Kidney (tissue), 14 donors: ENCODE data around the gene C1orf35. TPM values are rescaled to one million over a fixed set of nuclear protein-coding genes. Genes with fewer than 3 reads are reported as not detected.

ENCODE experiments used
- DNase-seq, 5 donors: peaks; one replicate each; pipeline ENCODE4 v3.0.0-alpha.2; 2013 to 2020
- FAIRE-seq: peaks from 2 replicates; lab custom pipeline; 2012; peaks lifted over from hg19 to GRCh38; lab: Jason Lieb, UNC
- H3K27ac ChIP-seq, 2 donors: one replicate each; pipeline ENCODE4 v1.7.0; 2013; ENCODE audit warnings: low read depth in 2 of 2, low read length in 2 of 2, inconsistent platforms in 1 of 2
- H3K27me3 ChIP-seq: one replicate; pipeline ENCODE4 v1.7.1; 2013; ENCODE audit warnings: low read length, inconsistent platforms; ENCODE audit not compliant: control insufficient read depth, insufficient read depth
- H3K36me3 ChIP-seq, 3 donors: one replicate each; pipeline versions ENCODE4 v1.7.0 to v1.7.1; 2013; ENCODE audit warnings: low read length in 3 of 3, control low read depth in 1 of 3, inconsistent platforms in 1 of 3; ENCODE audit not compliant: insufficient read depth in 3 of 3, control insufficient read depth in 2 of 3
- H3K4me1 ChIP-seq, 3 donors: one replicate each; pipeline versions ENCODE4 v1.7.0 to v1.7.1; 2013; ENCODE audit warnings: low read length in 3 of 3, inconsistent platforms in 1 of 3, low read depth in 1 of 3; ENCODE audit not compliant: control insufficient read depth in 2 of 3, insufficient read depth in 2 of 3
- H3K4me3 ChIP-seq, 3 donors: one replicate each; pipeline versions ENCODE4 v1.7.0 to v1.8.1; 2013; ENCODE audit warnings: low read length in 3 of 3, control low read depth in 1 of 3, inconsistent platforms in 1 of 3
- H3K9ac ChIP-seq, 3 donors: one replicate each; pipeline versions ENCODE4 v1.7.0 to v1.7.1; 2013; ENCODE audit warnings: low read length in 3 of 3, control low read depth in 1 of 3, inconsistent platforms in 1 of 3
- H3K9me3 ChIP-seq, 3 donors: one replicate each; pipeline versions ENCODE4 v1.7.0 to v1.7.1; 2013; ENCODE audit warnings: low read length in 3 of 3, control low read depth in 1 of 3, inconsistent platforms in 1 of 3; ENCODE audit not compliant: control insufficient read depth in 2 of 3, insufficient read depth in 1 of 3
- CTCF ChIP-seq: IDR thresholded peaks from 3 replicates; pipeline ENCODE4 v1.5.1; 2012; ENCODE audit warnings: mild to moderate bottlenecking, moderate library complexity, borderline replicate concordance; ENCODE audit not compliant: insufficient read depth; ENCODE audit errors: extremely low read depth
- intact Hi-C: fragments of 100-400 bp; cut with DNase I; formaldehyde crosslinking; loops from one replicate; pipeline ENCODE4 v1.11.1; 2022
- polyA plus RNA-seq: library from polyadenylated mRNA; stranded (reverse); fragments of 350-450 nt; fragmentation: Illumina TruSeq; extraction: RNeasy Lipid Tissue Mini Kit (QIAGEN cat#74804); gene quantifications from one replicate; pipeline ENCODE4 v1.2.3, GENCODE V29; 2014; ENCODE audit warnings: low read depth, low replicate concordance; ENCODE audit not compliant: insufficient read depth
- total RNA-seq: library from RNA; stranded (reverse); fragmentation: NEBNext Ultra II Directional; extraction: Animal tissue kit (Norgen Biotek cat#: 25700); gene quantifications from one replicate; pipeline ENCODE4 v1.2.1, GENCODE V29; 2021
- donor health status: control.
- donor health status: control.
- donor health status: control.
- donor health status: control.
- donor health status: control.
- donor health status: DM: yes; HTN: yes; CAD: no.
- donor health status: Normal renal cell carcinoma (clear cell type).

C1orf35 gene
- total and polyA plus RNA-seq, 2 donors from 2014 or later = 17.4 to 17.6 TPM

- DNase-seq (no peak), FAIRE-seq (no peak)
- H3K27me3 ChIP-seq = no peaks in the 10 kb centered on the region
- no peak for TF ChIP-seq CTCF
- peaks cover 0 to 51% (median 46%) of the 10 kb centered on the region in 3 donors for H3K4me1 ChIP-seq
- H3K9ac ChIP-seq = no peak overlapping the region
- intact Hi-C loops = no loop called here
- no peak overlapping the region for H3K27ac ChIP-seq
- H3K4me3 ChIP-seq = no peak overlapping the region
- H3K9me3 ChIP-seq = peaks cover 0 to 8% (median 0%) of the 10 kb centered on the region in 3 donors
- H3K36me3 ChIP-seq = peaks cover 0 to 8% (median 4%) of the 10 kb centered on the region in 3 donors
Observed at GRCh38 chr1:228091084-228091483, 12.0 kb downstream of the C1orf35 start.

GRCh38 chr1:228090613-228091081 is 12.5 kb downstream of the C1orf35 start:
- Histone ChIP-seq H3K9ac (no peak overlapping the region), H3K27ac (no peak overlapping the region), H3K9me3 (peaks cover 0 to 8% (median 0%) of the 10 kb centered on the region in 3 donors), H3K4me3 (no peak overlapping the region), H3K4me1 (peaks cover 0 to 52% (median 48%) of the 10 kb centered on the region in 3 donors), H3K36me3 (peaks cover 0 to 5% (median 4%) of the 10 kb centered on the region in 3 donors), H3K27me3 (no peaks in the 10 kb centered on the region)
- intact Hi-C loops = no loop called here
- DNase-seq (peak in 2 of 5 donors; percentile 31 to 37), FAIRE-seq (no peak)
- no peak for TF ChIP-seq CTCF

GRCh38 chr1:228089519-228090380 is 13.4 kb downstream of the C1orf35 start:
- no peak overlapping the region for H3K9ac ChIP-seq
- no peak overlapping the region for H3K4me3 ChIP-seq
- peaks cover 4 to 59% (median 57%) of the 10 kb centered on the region in 3 donors for H3K4me1 ChIP-seq
- intact Hi-C loops = no loop called here
- TF ChIP-seq CTCF = no peak
- no peak for FAIRE-seq
- H3K36me3 ChIP-seq = peaks cover 0 to 5% (median 4%) of the 10 kb centered on the region in 3 donors
- H3K27me3 ChIP-seq = no peaks in the 10 kb centered on the region
- DNase-seq = peak in 2 of 5 donors; percentile 27 to 57
- H3K27ac ChIP-seq = no peak overlapping the region
- peaks cover 0 to 7% (median 0%) of the 10 kb centered on the region in 3 donors for H3K9me3 ChIP-seq
